ENCODE data around the gene ARHGEF19.
A peak's percentile ranks its signal among the peaks of the same experiment; 100 is the strongest.
"Not testable (repeated sequence)": the region's sequence is repeated elsewhere in the genome, so short reads cannot be mapped to it uniquely, and the experiment has no call there.

ARHGEF19 gene

DNA sequence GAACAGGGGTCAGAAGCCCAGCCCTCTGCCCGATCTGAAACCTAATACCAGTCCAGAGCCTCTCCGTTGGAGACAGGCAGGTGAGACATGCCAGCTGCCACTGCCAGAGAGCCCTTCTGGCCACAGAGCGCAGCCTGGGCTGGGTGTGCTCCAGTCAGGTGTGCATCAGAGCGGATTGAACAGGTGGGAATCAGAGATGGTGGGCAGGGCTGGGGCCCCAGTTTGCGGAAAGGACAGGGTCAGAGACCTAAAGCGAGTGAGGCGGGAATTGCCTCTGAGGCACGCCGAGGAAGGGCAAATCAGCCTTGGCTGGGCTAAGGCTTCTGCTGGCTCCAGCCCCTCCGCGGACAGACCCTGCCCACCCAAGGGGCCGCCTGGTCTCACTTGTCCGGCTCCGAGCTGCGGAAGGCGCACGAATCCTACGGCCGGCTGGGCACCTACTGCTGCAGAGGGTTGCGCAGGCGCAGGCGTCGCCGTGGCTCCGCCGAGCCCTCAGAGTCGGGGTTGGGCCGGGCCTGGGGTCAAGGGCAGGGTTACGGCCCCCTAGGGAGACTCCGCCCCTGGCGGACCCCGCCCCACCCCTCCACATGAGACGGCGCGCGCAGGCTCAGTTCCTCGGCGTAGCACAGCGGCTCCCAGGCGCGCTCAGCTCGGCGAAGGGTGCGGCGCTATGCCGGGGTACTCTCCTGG lies 14.2 kb upstream of the ARHGEF19 start:
- FAIRE-seq: no peak
- DNase-seq (ENCODE audit: extremely low spot score, insufficient read length, low read depth): no peak

DNA sequence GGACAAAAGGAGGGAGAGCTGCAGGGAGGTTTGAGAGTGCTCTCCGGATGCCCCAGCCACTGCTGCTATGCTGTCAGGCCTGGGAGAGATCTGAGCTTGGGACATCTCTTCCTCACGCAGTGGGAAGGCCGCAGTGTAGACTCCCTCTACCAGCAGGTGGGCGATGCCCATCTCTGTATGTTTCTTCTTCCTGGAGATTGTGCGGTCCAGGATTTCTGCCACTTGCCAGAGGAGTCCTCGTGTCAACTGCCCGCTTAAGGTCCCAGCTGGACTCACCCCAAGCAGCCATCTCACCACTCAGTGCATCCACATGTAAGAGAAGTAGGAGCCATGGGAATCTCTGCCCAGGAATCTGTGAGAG lies 13.7 kb upstream of the ARHGEF19 start:
- no peak for DNase-seq (ENCODE audit: extremely low spot score, insufficient read length, low read depth)
- FAIRE-seq: no peak

DNA sequence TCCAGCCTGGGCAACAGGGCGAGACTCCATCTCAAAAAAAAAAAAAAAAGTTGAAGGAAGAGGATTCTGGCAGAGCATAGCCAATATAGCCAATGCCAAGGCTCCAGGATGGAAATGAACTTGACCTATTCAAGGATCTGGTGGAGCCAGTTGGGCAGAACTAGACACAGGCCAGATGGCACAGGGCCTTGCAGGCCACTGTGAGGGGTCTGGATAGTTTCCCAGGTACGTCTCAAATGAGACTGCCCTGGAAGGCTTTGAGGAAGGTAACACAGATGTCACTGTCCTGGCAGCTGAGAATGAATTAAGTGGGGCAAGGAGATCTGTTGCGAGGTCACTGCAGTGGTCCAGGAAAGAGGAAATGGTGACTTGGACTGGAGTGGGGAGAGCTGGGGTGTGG lies 12.0 kb upstream of the ARHGEF19 start:
- DNase-seq (ENCODE audit: extremely low spot score, insufficient read length, low read depth) (no peak), FAIRE-seq (no peak)

DNA sequence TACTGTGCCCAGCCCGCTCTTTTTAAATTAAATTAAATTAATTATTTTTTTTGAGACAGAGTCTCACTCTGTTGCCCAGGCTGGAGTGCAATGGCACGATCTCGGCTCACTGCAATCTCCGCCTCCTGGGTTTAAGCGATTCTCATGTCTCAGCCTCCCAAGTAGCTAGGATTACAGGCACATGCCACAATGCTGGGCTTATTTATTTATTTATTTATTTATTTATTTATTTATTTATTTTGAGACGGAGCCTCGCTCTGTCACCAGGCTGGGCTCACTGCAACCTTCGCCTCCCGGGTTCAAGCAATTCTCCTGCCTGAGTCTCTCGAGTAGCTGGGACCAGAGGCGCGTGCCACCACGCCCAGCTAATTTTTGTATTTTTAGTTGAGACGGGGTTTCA lies 10.3 kb upstream of the ARHGEF19 start:
- DNase-seq (ENCODE audit: extremely low spot score, insufficient read length, low read depth); FAIRE-seq: not testable (repeated sequence)

DNA sequence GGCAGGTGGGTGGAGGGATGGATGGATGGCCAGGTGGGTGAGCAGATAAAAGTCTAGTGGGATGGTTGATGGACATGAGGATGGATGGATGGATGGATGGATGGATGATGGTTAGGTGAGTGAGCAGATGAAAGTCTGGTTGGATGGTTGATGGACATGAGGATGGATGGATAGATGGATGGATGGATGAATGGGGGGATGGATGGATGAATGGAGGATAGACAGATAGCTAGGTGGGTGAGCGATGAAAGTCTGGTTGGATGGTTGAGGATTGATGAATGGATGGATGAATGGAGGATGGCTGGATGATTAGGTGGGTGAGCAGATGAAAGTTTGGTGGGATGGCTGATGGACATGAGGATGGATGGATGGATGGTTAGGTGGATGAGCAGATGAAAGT lies 9.0 kb upstream of the ARHGEF19 start:
- FAIRE-seq (no peak), DNase-seq (ENCODE audit: extremely low spot score, insufficient read length, low read depth) (no peak)

DNA sequence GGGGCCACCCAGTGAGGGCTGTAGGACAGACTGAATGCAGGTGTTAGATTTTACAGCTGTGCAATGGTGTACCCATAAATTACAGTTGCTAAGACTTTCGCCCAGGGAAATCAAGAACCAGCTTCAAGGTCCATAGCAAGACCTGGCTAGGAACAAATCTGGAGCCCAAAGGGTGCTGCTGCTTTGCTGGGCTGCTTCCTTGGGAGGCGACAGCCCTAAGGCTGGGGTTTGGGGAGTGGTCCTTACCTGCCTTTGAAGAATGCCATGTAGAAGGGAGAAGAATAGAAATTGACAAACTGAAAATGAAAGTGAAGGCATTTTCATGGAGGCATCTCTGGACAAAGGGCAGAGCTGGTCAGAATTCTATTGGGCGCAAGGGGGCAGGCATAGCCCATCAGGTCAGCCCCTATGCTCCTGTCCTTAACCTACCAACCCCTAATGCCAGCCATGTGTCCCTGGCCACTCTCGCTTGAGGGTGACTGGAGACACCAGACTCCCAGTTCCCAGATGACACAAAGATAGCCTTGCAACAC lies 7.6 kb upstream of the ARHGEF19 start:
- no peak for DNase-seq (ENCODE audit: extremely low spot score, insufficient read length, low read depth)
- FAIRE-seq: no peak

DNA sequence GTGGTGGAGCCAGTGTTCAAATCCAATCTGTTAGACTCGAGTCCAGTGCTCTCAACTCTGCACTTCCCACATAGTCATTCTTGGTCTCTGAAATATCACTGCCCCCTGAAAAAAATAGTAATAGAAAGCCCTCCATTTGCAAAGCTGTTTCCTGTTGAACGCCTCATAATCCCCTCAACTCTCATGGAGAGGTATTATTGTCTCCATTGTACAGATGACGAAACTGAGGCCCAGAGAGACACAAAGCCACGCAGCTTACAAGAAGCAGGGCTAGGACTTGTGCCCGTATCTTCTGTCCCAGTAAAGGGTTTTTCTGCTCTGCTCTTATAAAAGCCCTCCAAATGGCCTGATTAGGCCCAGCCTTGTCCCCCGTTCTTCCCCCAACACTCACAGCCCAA lies 6.2 kb upstream of the ARHGEF19 start:
- no peak for FAIRE-seq
- DNase-seq (ENCODE audit: extremely low spot score, insufficient read length, low read depth): no peak

DNA sequence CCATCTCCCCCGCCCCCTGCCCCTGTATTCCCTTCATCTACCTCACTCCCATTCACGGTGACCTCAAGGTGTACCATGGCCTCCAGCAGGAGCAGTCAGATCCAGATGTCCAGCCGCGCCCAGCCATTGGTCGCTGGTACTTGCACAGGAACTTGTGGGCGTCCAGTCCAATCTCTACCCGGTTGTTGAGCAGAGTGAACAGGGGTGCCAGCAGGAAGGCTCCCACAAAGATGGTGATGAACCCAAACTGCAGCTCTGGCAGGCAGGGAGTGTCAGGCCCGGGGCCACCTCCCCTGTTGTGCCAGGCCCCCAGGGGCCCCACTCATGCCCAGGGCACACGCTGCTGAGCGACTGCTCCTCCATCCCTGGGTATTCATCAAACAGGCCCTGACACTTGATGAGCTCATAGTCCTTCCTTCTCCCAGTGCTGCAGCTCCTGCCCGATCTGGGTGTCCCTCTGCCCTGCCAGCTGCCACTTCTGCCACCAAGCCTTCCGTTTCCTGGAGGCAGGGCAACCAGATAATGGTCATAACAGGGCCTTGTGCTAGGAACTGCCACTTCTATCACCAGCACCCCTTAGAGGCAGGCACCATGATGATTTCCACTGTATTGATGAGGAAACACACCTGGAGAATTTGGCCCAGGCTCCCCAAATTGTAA lies 5.7 kb upstream of the ARHGEF19 start:
- no peak for DNase-seq (ENCODE audit: extremely low spot score, insufficient read length, low read depth)
- no peak for FAIRE-seq

DNA sequence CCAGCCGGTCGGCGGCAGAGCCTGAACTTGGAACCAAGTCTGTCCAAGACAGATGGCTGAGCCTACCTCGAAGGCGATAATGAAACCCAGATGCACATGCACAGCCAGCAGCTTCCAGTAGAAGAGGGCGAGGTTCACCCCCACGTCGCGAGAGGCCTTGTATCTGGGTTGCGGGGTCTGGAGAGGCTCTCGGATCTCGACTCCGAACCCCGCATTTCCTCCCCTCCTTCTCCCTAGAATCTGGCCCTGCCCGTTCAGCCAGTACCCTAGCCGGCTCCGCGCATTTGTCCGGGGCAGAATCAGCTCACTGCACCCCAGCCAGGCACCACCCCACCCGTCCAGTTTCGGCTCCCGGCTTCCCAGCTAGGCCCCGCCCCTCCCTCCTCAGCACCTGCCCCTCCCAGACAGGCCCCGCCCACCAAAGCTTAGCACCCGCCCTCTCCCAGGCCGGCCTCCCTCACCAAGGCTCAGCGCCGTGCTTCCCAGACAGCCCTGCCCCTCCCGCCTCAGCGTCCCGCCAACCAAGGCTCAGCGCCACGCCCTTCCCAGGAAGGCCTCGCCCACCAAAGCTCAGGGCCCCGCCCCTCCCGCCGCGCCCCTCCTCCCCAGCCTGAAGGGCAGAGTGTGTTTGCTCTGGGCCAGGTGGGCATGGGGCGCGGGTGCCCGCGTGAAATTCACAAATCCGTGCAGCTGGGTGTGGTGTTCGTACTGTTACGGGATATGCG lies 4.8 kb upstream of the ARHGEF19 start:
- FAIRE-seq: peak; percentile 99
- peak; percentile 91 for DNase-seq (ENCODE audit: extremely low spot score, insufficient read length, low read depth)

DNA sequence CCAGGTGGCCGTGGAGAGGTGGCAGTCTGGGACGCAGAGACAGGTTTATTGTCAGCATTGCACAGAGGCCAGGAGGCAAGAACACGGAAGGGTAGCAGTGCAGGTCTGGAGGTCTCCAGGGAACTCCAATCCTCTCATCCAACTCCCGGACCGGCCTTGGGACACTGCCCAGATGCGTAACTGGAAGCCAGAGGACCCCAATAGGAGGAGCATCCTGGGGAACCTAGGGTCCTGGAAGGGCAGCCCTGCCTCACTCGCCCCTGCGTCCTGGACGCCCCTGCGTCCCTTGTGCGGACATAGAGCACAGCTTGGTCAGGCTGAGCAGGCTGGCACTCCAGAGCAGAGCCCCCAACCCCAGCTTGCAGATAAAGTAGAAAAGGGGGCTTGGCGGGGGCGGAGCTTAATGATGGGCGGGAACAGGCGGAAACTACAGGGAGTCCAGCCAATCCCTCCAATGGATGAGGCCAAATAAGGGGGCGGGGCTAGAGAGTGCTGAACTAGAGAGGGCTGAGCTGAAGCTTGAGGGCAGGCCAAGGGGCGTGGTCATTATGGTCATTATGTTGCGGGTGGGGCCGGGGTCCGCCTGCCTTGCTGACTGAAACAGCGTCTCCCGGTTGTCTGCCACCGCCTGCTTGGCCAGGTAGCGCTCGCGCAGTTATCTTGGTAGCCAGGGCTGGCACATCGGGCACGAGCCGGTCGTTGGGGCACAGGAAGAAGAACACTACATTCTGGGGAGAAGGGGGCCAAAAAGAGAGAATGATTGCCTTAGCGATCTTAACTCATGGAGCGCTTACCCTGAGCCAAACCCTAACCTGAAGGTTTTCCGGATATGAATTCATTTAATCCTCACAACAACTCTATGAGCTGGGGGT lies 3.7 kb upstream of the ARHGEF19 start:
- FAIRE-seq: peak; percentile 84
- DNase-seq (ENCODE audit: extremely low spot score, insufficient read length, low read depth): peak; percentile 58

DNA sequence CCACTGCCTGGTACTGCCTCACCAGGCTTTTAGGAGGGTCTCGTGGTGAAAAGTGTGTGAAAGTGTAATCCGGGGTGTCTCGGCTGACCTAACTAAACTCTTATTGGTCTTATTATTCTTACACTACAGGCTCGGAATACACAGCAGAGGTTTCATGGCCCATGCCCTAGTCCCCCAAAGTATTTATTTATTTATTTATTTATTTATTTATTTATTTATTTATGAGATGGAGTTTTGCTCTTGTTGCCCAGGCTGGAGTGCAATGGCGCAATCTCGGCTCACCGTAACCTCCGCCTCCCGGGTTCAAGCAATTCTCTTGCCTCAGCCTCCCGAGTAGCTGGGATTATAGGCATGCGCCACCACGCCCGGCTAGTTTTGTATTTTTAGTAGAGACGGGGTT lies 2.8 kb upstream of the ARHGEF19 start:
- not testable (repeated sequence) for FAIRE-seq; DNase-seq (ENCODE audit: extremely low spot score, insufficient read length, low read depth)

DNA sequence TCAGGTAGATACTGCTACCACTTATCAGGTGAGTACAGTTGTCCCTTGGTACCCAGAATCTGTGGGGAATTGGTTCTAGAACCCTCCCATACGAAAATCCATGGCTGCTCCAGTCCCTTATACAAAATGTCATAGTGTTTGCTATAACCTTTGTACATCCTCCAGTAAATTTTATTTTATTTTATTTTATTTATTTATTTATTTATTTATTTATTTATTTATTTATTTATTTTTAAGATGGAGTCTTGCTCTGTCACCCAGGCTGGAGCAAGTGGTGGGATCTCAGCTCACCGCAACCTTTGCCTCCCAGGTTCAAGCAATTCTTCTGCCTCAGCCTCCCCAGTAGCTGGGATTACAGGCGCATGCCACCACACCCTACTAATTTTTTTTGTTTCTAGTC lies 1.1 kb upstream of the ARHGEF19 start:
- not testable (repeated sequence) for DNase-seq (ENCODE audit: extremely low spot score, insufficient read length, low read depth); FAIRE-seq

DNA sequence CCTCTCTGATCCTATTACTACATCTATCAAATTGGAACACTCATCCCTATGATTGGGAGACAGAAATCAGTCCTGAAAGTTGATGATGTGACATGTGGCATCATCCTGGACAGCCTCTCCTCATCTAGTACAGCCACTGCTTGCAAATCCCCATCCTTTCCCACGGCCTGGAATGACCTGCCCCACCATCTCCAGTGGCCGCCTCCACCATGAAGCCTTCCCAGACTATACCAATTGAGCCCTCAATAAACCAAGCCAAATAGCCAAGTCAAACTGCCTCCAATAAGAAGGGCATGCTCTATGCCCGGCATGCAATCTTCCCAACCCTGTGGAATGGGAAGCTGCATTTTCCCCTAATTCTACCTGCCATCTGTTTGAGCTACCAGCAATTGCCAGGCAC lies 561 bp upstream of the ARHGEF19 start:
- FAIRE-seq (no peak), DNase-seq (ENCODE audit: extremely low spot score, insufficient read length, low read depth) (no peak)

DNA sequence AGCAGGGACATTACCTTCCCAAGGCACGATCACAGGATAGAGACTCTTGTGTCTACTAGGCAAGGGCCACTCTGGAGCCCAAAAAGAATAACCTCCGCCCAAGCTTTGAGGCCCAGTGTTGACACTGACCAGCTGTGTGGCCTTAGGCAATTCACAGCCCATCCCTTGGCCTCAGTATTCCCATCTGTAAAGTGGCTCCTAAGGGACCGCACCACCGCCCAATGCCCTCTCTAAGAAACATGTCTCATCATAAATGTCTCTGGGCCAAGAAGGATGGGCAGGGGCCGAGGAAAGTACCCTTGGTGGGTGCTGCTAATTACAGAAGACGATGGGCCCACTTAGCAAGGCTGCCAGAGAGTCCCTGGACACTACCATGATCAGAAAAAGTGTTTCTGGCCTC lies 628 bp downstream of the ARHGEF19 start:
- no peak for FAIRE-seq

DNA sequence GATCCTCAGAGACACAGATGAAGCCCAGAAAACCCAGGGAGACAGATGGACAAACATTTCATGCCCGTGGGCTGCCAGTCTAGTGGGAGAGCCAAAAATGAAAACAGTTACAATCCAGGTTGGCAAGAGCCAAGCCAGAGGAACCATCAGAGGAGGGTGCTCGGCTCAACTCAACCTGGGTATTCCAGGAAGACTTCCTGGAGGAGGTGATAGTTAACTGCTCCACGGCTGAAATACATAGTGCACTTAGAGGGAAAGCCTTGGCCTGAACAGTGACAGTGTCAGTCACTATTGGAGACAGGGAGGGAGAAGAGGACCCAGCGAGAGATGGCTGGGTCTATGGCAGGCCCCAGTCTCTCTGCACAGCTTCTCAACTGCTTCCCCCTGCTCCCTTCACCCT lies 1.9 kb downstream of the ARHGEF19 start:
- DNase-seq (ENCODE audit: extremely low spot score, insufficient read length, low read depth) (no peak), FAIRE-seq (no peak)

More for the DNA sequence above, 628 bp downstream of the ARHGEF19 start:
- DNase-seq (ENCODE audit: extremely low spot score, insufficient read length, low read depth): no peak

DNA sequence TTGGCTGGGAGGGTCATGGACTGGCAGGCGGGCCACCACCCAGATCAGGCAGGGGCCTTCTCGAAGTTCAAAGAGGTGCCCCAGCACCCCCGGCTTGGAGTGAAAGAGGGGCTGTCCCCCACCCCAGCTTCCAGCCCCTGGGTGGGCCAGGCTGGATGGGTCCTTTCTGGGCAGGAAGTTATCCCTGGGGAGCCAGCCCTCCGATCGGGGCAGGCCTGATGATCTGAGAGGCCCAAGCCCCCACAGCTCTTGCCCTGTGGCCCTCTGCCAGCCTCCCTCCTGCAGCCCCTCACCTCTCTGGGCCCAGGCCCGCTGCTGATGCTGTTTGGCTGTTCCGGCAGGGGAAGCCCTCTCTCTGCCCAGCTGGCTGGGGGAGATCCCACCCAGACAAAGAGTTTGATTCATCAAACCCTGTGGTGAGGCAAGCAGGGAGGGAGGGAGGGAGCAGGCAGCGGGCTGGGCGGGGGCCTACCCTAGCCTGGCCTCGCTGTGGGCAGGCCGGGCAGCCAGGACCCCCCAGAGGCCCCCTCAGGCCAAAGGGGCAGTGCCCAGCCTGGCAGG lies 2.5 kb downstream of the ARHGEF19 start:
- DNase-seq (ENCODE audit: extremely low spot score, insufficient read length, low read depth): no peak
- no peak for FAIRE-seq

DNA sequence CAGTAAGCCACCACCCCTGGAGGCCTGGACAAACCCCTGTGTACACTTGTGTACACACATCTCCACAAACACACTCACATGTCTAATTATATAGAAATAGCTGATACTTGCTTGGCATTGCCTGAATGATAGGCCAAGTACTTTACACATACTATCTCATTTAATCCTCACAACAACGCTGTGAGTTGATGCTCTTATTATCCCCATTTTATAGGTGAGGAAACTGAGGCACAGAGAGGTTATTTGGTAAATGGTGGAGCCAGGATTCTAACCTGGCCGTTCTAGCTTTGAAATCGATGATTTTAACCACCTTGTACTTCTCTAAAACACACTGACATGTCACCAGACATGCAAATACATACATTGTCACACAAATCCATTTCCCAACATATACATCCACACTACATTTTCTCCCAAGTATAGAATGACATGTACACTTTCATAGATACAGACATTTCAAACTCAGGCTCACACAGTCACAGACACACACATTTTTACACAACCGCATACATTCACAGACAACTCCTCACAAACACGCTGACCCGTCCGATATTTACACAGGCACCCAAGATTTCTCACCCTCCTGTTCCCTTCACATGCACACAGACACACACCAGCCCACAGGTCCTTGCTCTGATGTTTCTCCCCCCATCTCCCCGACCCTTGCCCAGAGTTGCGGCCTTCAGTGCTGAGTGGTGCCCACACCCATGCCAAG lies 3.2 kb downstream of the ARHGEF19 start:
- FAIRE-seq: no peak
- no peak for DNase-seq (ENCODE audit: extremely low spot score, insufficient read length, low read depth)

DNA sequence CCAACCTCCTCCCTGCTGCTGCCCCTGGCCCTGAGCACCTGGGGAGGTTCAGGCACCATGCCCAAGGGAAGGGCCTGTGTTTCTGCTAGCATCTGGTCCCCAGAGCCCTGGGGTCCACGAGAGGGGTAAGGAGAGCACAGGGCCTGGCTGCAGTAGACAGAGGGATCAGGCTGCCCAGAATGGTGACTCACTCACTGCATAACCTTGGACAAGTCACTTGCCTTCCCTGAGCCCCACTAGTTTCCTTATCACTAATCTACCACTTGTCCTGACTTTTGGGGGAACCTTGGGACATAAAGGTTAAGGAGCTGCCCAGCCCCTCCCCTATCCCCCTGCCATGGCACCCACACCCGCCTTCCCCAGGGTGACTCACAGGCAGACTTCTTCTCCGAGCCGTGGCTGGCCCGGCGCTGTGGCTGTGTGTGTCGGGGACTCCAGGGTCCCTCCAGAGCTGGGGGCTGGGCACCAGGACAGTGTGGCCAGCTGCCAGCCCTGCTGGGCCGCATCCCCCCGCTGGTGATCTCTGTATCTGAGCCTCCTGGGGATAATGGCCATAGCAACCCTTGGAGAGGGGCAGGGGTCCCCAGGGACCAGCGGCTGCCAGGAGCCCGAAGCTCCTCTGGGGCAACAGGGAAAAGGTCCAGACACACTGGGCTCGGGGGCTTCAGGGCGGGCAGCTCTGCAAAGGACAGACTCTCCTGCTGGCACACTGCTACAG lies 4.0 kb downstream of the ARHGEF19 start:
- DNase-seq (ENCODE audit: extremely low spot score, insufficient read length, low read depth): no peak
- FAIRE-seq: no peak

Data from GM18507 (cell line).